Skeletal muscle satellite cell (primary cell): Measurements from ENCODE around the gene PTGIS.

Experiments used
- H3K27me3 ChIP-seq: 2 replicates; pipeline ENCODE4 v1.7.0; 2013; ENCODE audit warnings: low read length; ENCODE audit not compliant: control insufficient read depth, insufficient read depth
- H3K36me3 ChIP-seq: 2 replicates; pipeline ENCODE4 v1.7.0; 2013; ENCODE audit warnings: mild to moderate bottlenecking, control low read depth, low read length; ENCODE audit not compliant: insufficient read depth
- H3K4me1 ChIP-seq: 2 replicates; pipeline ENCODE4 v1.7.0; 2013; ENCODE audit warnings: low read length; ENCODE audit not compliant: control insufficient read depth, insufficient read depth
- H3K4me2 ChIP-seq: 2 replicates; pipeline ENCODE4 v1.7.0; 2013; ENCODE audit warnings: mild to moderate bottlenecking, low read length
- H3K4me3 ChIP-seq: 2 replicates; pipeline ENCODE4 v1.7.0; 2013; ENCODE audit warnings: low read length
- H3K9ac ChIP-seq: 2 replicates; pipeline ENCODE4 v1.7.0; 2013; ENCODE audit warnings: mild to moderate bottlenecking, low read depth, low read length, moderate library complexity
- H3K9me3 ChIP-seq: replicated peaks from 2 replicates; pipeline ENCODE4 v1.7.0; 2013; ENCODE audit warnings: mild to moderate bottlenecking, control low read depth, low read length

PTGIS gene

GRCh38 chr20:49544535-49544934 lies 23.4 kb downstream of the PTGIS start:
- H3K9ac ChIP-seq: no peak overlapping the region
- H3K4me3 ChIP-seq: no peak overlapping the region
- H3K4me2 ChIP-seq: no peak overlapping the region
- H3K36me3 ChIP-seq: no peaks in the 10 kb centered on the region
- H3K9me3 ChIP-seq: peaks cover 4% of the 10 kb centered on the region
- no peaks in the 10 kb centered on the region for H3K4me1 ChIP-seq
- H3K27me3 ChIP-seq: peaks cover 33% of the 10 kb centered on the region

- H3K4me3 ChIP-seq: no peak overlapping the region
- H3K9me3 ChIP-seq: peaks cover 4% of the 10 kb centered on the region
- H3K36me3 ChIP-seq: no peaks in the 10 kb centered on the region
- peaks cover 28% of the 10 kb centered on the region for H3K27me3 ChIP-seq
- H3K9ac ChIP-seq: no peak overlapping the region
- no peaks in the 10 kb centered on the region for H3K4me1 ChIP-seq
- H3K4me2 ChIP-seq: no peak overlapping the region
These were observed 24.0 kb downstream of the PTGIS start for GRCh38 chr20:49543858-49544437.

GRCh38 chr20:49543071-49543857 lies 24.7 kb downstream of the PTGIS start:
- no peak overlapping the region for H3K9ac ChIP-seq
- H3K9me3 ChIP-seq: peaks cover 4% of the 10 kb centered on the region
- no peaks in the 10 kb centered on the region for H3K4me1 ChIP-seq
- H3K27me3 ChIP-seq: peaks cover 21% of the 10 kb centered on the region
- H3K36me3 ChIP-seq: no peaks in the 10 kb centered on the region
- no peak overlapping the region for H3K4me3 ChIP-seq
- no peak overlapping the region for H3K4me2 ChIP-seq

DNA sequence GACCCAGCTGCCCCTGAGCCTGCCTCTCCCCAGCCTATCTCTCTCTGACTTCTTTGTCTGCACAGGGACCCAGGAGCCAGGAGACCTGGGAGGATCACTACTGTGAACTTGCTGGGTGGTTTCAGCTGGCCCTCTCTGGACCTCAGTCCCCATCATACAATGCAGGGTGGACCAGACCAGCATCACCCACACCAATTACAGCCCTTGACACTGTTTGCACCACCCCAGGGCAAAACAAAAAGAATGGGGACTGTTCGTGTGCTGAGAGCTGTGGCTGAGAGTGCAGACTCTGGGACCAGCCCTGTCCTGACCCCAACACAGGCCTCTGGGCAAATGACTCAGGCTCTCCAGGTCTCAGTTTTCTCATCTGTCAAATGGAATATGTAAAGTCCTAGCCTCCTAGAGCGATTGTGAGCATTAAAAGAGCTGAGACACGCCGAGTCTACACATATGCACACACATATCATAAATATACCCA lies 25.4 kb downstream of the PTGIS start:
- no peak overlapping the region for H3K9ac ChIP-seq
- H3K36me3 ChIP-seq: no peaks in the 10 kb centered on the region
- H3K4me3 ChIP-seq: no peak overlapping the region
- H3K27me3 ChIP-seq: peaks cover 19% of the 10 kb centered on the region
- H3K9me3 ChIP-seq: peaks cover 4% of the 10 kb centered on the region
- no peak overlapping the region for H3K4me2 ChIP-seq
- no peaks in the 10 kb centered on the region for H3K4me1 ChIP-seq

- Histone ChIP-seq H3K36me3 (no peaks in the 10 kb centered on the region), H3K9me3 (peaks cover 4% of the 10 kb centered on the region), H3K4me2 (no peak overlapping the region), H3K4me3 (no peak overlapping the region), H3K27me3 (peaks cover 19% of the 10 kb centered on the region), H3K9ac (no peak overlapping the region), H3K4me1 (no peaks in the 10 kb centered on the region)
These were observed 26.0 kb downstream of the PTGIS start for GRCh38 chr20:49541733-49542513.

- no peaks in the 10 kb centered on the region for H3K36me3 ChIP-seq
- peaks cover 24% of the 10 kb centered on the region for H3K27me3 ChIP-seq
- peaks cover 4% of the 10 kb centered on the region for H3K9me3 ChIP-seq
- H3K4me2 ChIP-seq: no peak overlapping the region
- H3K4me3 ChIP-seq: no peak overlapping the region
- H3K9ac ChIP-seq: no peak overlapping the region
- no peaks in the 10 kb centered on the region for H3K4me1 ChIP-seq
These were observed 27.1 kb downstream of the PTGIS start for GRCh38 chr20:49540687-49541435.

GRCh38 chr20:49540232-49540620 lies 27.7 kb downstream of the PTGIS start:
- Histone ChIP-seq H3K36me3 (no peaks in the 10 kb centered on the region), H3K4me2 (no peak overlapping the region), H3K9me3 (no peaks in the 10 kb centered on the region), H3K9ac (no peak overlapping the region), H3K4me1 (no peaks in the 10 kb centered on the region), H3K27me3 (peaks cover 24% of the 10 kb centered on the region), H3K4me3 (no peak overlapping the region)

DNA sequence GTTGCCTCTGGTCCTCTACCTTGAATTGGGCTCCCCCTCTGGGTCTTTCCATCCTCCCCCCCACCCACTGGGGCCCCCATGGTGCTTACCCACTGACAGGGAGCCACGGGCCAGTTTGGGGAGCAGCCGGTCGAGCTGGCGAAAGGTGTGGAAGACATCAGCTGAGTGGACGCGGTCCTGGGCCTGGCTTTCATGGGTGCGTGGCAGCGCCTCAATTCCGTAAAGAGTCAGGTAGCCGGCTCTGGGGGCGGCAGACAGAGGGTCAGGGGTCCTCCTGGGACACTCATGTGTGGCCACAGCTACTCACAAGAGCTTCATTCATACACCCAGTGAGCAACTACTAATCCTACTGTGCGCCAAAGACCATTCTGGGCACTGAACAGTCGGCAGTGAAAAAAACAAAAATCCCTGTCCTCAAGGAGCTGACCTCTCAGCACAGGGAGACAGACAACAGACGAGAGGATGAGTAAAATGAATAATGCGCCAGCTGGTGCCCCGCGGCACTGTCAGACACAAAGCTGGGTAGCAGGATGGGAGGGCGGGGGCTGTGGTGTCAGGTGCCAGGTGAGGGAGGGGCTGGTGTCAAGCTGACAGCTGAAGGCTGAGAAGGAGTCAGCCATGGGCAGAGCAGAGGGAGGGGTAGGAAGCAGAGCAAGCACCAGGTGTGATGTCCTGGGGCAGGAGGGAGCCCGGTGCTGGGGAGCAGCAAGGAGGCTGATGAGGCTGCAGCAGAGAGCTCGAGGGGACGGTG lies 28.3 kb downstream of the PTGIS start:
- Histone ChIP-seq H3K27me3 (peaks cover 24% of the 10 kb centered on the region), H3K9me3 (no peaks in the 10 kb centered on the region), H3K36me3 (no peaks in the 10 kb centered on the region), H3K4me3 (no peak overlapping the region), H3K9ac (no peak overlapping the region), H3K4me2 (no peak overlapping the region), H3K4me1 (no peaks in the 10 kb centered on the region)

DNA sequence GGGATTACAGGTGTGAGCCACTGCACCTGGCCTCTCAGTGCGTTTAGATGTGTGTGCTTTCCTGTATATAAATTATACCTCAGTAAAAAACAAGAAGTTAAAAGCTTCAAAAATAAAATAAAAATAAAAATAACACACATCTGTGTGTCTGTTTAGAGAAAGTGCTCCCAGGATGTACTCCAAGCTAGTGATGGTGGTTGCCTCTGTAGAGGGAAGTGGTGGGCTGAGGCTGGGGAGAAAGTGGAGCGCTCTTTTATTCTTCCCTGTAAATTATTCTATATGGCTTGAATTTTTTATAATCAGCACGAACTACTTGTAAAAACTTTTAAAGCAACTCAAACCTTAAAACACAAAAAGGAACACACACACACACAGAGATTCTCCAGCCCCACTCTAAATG lies 29.0 kb downstream of the PTGIS start:
- no peak overlapping the region for H3K4me2 ChIP-seq
- no peak overlapping the region for H3K4me3 ChIP-seq
- no peaks in the 10 kb centered on the region for H3K9me3 ChIP-seq
- H3K4me1 ChIP-seq: no peaks in the 10 kb centered on the region
- peaks cover 24% of the 10 kb centered on the region for H3K27me3 ChIP-seq
- H3K36me3 ChIP-seq: no peaks in the 10 kb centered on the region
- no peak overlapping the region for H3K9ac ChIP-seq

- Histone ChIP-seq H3K9me3 (no peaks in the 10 kb centered on the region), H3K36me3 (no peaks in the 10 kb centered on the region), H3K4me3 (no peak overlapping the region), H3K27me3 (peaks cover 8% of the 10 kb centered on the region), H3K4me1 (peaks cover 3% of the 10 kb centered on the region), H3K9ac (no peak overlapping the region), H3K4me2 (no peak overlapping the region)
These were observed 33.7 kb downstream of the PTGIS start for GRCh38 chr20:49534255-49534712.
